GM21825 (cell line): Measurements from ENCODE around the gene CD200.
A peak's percentile ranks its signal among the peaks of the same experiment; 100 is the strongest.

ENCODE experiments used
- ATAC-seq: cut with Tn5 transposase; IDR thresholded peaks from one replicate; pipeline ENCODE4 v1.9.1; 2021; ENCODE audit warnings: mild to moderate bottlenecking, moderate library complexity; ENCODE audit not compliant: unreplicated experiment

CD200 gene, protein sequence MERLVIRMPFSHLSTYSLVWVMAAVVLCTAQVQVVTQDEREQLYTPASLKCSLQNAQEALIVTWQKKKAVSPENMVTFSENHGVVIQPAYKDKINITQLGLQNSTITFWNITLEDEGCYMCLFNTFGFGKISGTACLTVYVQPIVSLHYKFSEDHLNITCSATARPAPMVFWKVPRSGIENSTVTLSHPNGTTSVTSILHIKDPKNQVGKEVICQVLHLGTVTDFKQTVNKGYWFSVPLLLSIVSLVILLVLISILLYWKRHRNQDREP

DNA sequence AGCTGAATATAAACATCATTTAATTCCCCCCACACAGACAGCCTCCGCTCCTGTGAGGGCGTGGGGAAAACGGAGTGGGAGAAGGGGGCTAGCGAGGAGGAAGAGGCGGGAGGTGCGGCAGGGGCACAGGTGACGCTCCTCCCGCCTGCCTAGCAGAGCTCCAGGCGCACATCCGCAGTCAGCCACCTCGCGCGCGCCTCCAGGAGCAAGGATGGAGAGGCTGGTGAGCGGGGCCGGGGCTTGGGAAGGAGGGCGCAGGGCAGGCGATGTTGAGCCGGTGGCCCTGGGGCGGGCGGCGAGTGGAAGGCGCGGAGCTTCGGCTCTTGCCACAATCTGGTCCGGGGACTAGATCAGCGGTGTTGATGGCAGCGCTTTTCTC lies at the start of gene CD200:
CD200 (plus strand) TSS at position 155 of the 379 bp plus-strand sequence; CDS start at position 212, 57 bp downstream.
- ATAC-seq = peak; percentile 54

DNA sequence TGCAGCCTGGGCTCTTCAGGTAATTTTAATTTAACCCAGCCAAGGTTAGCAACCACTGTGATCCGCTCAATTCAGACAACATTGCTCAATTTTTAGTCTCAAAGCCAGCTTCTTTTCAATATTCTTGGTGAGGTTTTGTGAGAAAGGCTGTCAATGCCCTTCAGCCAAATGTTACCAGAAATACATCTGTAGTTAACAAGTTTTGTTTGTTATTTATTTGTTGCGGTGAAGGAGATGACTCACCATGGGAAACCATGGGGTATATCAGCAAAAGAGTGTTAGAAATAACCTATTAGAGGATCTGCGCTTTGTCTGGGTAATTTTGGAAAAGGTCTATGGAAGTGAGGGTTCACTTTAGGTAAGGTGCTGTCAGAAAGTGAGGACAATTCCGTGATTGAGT lies 43.9 kb upstream of the CD200 start:
- no peak for ATAC-seq

DNA sequence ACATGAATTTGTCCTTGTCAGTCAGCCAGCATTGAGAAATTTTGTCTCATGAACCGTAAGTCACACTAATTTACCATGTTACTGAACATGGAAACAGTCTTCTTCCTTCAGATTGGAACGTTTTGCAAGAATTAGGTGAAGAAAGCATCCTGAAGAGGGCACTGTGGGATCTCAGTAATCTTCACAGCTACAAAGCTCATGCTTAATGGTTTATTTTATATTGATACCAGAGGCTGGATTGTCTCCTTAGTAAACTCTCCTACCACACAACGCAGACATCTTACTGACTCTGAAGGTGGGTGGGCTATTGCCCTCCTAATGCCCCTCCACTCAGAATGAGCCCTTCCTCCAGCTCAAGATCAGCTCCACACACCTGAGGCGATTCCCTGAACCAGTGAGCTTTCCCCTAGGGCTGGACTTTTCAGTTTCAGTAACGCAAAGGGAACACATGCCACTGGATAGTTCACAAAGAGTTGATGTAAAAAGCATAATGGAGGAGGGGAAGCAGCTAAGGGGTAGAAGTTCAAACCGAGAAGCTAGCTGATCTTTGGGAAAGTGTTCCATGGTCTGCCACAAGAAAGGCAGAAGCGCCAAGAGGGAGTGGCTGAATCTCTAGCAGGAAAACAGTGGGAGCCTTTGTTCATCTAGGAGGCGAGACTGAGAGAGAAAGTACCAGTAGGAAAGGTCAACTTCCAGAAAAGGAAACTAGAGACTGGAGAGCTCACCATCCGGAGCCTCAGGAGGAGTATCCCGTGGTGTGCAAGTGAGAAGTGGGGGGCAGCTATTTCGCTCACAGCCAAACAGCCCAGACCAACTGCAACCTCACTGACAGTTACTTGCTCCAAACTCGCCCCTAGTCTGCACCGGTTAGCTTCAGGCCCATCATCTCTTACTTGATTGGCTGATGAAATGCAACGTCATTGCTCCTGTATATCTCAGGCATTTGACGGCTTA lies 39.3 kb upstream of the CD200 start, which contains the start of gene SLC9C1:
SLC9C1 (minus strand) TSS at position 849 of the 954 bp plus-strand sequence. CDS start 7,425 bp downstream, outside the sequence.
- no peak for ATAC-seq

DNA sequence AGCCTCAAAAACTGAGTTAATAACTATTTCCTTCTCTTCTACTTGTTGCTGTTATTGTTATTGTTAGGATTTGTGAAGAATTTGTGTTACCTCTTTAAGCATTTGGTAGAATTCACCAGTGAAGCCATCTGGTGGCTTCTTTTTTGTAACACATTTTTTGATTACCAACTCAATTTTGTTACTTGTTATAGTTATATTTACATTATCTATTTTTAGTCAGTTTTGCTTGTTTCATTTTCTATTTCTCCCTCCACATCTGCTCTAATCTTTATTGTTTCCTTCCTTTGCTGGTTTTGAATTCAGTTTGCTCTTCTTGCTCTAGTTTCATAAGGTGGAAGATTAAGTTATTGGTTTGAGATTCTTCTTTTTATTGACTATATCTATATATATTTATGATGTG lies 35.2 kb upstream of the CD200 start:
- no peak for ATAC-seq

DNA sequence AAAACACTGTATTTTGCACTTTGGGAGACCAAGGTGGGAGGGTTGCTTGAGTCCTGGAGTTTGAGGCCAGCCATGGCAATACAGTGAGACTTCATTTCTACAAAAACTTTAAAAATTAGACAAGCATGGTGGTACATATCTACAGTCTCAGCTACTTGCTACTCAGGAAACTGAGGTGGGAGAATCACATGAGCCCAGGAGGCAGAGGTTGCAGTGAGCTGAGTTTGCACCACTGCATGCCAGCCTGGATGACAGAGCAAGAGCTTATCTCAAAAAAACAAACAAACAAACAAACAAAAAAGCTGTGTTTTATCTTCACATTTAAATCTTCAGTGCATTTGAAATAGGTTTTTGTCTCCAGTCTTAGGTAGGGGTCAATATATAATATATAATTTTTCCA lies 34.2 kb upstream of the CD200 start:
- no peak for ATAC-seq

DNA sequence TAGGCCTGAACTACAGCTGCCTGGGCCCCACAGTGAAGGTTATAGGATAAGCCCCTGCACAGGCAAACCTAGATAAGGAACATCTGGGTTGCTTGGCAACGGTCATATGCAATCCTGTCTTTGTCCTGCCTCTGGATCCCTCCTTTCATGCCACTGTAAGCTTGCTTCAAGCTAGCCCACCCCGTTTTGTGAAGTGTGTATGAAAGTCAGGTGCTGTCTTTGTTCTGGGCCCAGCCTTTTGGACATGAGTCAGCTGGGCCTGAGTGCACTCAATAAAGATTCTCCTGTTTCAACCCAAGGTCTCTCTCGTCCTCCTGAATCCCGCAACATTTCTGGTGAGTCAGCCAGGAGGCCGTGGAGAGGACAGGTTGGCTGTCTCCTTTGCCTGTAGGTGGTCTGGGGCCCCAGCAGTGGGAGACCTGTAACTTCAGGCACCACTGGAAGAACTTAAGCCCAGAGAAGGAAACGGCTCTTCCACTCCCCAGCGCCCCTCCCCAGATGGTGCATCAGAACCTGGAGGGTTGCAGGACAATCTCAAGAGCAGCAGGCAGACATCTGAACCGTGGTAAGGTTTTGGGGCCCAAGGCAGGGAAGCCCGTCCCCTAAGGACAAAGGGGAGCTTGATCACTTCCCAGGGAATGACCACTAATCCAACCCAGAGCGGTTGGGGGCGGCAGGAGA lies 30.7 kb upstream of the CD200 start:
- no peak for ATAC-seq

DNA sequence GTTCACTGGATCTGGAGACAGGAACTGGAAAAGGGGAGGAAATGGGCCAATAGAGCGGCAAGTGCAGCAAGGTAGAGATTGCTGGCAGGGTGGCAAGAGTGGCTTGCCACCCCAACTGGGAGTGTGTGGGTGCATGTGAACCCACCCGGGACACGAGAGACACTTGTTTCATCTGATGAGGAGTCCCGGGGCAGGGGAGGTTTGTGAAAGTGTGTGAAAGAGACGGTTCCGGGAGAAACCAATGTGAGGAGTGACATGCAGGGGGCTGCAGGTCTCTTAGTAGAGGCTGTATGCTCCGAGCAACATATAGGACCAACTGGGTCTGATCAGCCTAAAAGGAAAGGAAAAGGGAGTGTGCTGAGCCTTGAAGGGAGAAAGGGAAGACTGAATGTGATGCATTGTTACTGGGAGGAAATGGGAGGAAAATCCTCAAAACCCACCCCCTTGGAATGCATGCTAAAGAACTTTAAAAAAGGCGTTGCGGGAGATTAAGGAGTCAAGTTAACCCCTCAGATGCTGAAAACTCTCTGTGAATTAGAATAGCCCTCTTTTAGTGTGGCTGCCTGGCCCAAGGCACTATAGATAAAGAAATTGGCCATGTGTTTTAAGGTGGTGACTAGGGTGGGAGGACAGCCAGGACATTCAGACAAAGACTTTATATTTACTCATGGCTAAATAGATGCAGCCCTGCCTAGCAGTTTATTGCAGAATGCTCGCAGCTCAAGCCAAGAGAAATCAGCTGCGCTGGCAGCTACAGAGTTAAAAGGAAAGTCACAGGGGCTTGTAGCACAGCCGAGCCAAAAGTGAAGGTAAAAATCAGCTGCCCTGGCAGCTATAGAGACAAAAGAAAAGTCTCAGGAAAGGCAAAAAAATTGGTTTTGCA lies 29.8 kb upstream of the CD200 start:
- no peak for ATAC-seq

DNA sequence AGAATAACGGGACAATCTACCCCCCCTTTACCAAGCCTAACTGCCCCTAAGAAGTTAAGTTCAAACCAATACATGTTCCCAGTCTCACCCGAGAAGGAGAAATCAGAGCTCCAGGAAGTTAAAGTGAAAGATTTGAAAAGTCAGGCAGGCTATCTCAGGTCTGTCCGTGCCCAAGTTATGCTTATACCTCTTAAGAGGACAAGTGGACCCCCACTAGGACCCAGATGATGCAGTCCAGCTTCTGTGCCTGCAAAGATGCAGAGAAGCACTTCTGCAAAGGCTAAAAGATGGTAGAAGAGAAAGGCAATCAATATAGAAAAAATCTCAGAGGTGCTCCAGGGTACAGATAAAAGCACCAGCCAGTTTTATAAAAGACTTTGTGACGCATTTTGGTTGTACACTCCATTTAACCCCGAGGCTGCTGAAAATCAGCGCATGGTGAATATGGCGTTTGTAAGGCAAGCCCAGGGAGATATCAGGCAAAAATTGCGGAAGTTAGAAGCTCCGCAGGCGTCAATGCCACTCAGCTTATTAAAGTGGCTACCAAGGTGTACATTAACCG lies 29.1 kb upstream of the CD200 start:
- ATAC-seq = no peak

DNA sequence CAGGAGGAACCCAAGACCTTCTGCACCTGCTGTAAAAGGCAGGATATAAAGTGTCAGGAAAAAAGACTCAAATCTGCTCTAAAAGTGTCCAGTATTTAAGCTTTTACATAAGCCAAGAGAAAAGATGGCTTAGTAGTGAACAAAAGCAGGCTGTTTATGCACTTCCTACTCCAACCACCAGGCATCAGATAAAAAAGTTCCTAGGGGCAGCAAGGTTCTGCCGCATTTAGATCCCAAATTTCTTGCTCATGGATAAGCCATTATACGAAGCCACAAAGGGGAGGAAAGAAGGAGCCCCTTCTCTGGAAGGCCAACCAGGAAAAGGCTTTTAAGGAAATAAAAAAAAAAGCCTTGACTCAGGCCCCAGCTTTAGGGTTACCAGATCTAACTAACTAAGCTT lies 28.3 kb upstream of the CD200 start:
- no peak for ATAC-seq

DNA sequence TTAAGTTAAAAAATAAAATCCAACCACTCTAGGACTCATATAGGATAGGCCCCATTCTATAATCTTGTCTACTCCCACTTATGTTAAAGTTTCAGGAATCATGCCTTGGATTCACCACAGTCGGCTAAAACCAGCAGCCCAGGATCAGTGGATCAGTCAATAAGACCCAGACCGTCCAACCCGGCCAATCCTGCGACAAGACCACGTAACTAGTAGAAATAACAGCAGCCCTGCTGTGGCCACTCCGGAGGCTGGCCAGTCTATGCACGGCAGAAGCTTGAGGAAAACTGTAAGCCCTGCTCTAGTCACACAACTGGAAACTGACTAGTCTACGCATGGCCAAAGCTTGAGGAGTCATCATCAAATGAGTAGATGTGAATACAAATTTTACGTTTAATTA lies 26.1 kb upstream of the CD200 start:
- no peak for ATAC-seq

DNA sequence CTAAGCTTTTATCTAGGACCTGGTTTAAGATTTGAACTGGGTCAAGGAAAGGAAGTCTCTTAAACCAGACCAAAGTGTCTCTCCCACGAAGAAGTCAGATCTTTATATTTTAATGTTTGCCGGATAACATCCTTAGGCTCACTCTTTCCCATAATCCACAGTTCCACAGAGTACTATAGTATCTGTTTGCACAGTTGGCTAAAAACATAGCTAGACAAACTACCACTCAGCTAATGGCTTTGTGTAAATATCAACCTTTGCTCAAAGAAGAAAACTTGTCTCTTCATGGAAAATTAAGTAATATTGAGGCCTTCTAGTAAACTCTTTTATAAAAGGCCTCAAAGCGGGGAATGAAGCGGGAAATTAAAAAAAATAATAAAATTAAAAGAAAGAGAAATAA lies 25.4 kb upstream of the CD200 start:
- no peak for ATAC-seq

DNA sequence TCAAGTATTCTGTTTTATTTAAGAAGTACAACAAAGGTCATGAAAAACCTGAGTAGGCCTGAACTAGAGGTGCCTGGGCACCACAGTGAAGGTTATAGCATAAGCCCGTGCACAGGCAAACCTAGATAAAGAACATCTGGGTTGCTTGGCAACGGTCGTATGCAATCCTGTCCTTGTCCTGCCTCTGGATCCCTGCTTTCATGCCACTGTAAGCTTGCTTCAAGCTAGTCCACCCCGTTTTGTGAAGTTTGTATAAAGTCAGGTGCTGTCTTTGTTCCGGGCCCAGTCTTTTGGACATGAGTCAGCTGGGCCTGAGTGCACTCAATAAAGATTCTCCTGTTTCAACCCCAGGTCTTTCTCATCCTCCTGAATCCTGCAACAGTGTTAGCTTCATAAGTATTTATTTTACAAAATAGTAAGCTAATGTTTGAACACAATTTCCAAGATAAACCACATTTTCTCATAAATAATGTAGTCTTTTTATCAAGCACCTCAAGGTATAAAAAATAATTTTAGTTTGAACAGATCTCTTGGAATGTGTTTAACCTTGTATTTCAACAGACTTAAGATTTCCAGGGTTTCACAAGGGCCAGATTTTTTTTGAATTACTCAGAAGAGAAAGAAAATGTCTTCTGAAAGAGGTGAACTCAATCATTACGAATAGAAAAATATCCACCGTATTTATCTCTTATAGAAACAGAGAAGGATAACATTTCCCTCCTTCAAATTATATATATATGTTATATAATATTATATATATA lies 24.6 kb upstream of the CD200 start:
- ATAC-seq = no peak

DNA sequence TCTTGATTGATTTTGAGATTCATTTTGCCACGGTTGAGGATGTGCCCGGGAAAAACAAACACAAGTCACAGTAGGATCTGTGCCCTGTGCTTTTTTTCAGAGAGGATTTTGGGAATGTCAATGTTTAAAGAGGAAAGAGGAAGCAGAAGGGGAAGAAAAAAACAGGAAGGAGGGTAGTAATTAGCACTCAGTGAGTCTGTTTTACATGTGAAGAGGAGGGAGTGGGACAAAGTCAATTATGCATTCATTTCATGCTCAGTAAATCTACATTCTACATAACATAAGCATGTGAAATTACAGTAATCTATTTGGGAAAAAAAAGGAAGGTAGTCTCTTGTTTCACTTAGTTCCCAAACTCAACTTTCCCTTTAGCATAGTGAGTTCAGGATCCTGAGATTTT lies 18.3 kb upstream of the CD200 start:
- no peak for ATAC-seq

DNA sequence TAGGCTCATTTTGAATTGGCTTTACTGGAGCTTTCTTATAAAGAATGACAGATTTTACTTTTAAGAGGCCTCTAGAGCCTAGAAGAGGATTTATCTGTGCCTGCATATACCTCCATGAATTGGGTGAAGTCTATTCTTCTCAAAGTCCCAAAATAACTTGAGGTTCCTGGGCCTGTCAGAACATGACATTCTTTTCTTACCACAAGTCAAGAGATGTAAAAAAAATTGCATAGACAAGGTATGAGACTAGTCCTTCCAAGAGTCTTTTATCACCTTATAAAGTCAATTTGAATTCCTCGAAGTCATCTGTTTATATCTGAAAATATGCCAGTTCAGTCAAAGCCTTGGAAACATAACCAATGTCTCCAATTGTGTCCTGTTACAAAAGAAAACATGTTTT lies 17.2 kb upstream of the CD200 start:
- ATAC-seq = no peak

DNA sequence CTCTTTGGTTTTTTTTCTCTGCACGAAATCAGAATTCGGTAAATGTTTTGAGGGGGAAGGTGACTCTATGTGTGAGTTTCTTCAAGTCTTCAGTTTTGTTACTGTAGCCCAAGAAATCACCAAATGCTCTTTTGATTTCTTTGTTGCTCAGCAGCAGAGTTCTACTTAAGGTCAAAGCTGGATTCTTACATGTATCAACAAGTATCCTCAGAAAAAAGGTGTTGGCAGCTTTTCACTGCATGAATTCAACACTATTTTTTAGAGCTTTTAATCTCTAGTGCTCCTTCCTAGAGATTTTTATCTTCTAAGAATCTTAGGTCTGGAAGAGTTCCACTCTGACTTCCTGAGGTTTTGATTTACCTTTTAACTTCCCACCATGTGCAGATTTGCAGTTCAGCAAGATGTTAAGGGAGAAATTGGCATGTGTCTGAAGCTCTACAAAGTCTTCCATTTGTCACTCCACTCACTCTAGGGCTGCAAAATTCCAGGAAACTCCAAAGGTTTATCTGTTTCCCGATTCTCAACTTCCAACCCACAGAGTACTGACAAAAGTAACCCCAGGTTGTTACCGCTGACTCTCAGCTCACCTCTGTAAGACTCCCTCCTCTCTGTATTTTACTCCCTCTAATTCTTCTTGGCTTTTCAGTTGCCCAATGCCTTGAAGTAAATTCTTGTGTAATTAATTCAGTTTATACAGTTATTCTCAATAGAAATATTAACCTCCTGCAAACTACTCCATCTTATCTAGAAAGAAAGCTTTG lies 13.3 kb upstream of the CD200 start:
- no peak for ATAC-seq

DNA sequence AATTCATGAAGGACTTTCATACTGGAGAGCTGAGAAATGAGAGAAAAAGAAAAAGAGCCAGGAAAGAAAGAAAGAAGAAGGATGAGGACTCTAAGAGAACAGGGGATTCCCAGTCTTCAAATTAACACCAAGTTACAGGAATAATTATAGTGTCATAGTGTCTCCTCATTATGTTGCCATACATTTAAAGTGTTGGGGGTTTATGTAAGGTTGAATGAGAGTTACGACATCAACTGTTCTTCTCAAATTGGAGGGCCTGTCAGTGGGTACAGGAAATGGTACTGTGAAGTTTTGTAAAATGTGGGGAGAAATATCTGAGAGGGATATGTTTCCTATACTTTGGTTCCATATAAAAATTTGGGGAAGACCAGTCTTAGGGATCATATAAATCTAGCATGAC lies 12.3 kb upstream of the CD200 start:
- ATAC-seq = no peak

DNA sequence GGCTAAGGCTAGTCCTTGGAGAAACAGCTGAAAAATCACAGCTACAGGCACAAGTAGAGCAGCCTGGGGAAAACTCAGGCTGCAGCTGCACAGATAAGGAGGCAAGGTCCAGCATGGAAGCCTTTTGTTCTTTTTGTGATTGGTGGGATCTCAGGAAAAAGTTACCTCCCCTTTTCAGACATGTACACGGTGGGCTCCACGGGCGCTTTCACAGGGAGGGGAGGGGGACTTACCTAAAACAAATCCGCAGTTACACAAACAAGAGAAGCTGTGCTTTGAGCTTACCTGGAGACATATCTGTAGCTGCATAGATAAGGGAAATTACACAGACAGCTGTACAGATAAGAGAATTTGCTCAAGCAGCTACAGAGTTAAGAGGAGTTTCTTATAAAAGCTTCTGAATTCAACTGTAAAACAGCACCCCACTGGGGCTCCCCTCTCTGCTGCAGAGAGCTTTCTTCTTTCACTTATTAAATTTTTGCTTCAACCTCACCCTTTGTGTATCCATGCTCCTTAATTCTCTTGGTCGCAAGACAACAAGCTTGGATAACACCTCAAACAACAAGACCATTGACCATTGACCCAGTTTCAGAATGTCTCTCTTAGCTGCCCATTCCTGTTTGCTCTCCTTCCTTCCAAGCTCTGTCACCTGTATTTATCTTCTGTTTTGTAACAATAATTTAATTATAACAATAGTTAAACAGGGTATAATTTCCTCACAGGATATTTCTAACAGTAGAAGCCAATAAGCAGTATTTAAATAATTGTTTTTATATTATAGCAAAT lies 10.9 kb upstream of the CD200 start:
- no peak for ATAC-seq

DNA sequence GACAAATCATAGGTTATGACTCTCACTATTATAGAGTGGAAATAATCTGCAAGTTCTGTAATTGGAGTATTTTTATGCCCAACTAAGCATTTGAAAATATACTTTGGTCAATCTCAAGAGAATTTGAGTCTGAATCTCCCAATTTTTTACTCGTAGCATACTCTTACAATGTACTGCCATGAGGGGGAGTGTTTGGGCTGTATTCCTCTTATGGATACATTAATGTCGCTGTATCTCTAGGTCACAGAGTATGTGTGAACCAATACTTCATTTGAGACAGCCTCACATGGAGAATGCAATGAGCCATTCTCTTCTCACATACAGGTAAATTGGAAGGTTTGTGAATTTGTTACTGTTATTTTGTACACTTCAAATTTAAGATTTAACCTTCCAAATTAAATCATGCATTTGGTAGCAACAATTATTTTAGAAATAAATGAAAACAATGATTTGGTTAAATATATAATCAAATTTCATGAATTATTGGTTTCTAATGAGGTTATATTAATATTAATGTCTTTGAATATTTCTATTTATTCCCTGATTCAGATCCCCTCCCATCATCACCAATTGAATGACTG lies 5.5 kb upstream of the CD200 start:
- peak; percentile 97 for ATAC-seq
